CD14-positive monocyte (primary cell): ENCODE results near the gene FRS2. TPM values are rescaled to one million over a fixed set of nuclear protein-coding genes. Genes with fewer than 3 reads are reported as not detected.

ENCODE experiments used
- DNase-seq, 3 donors: peaks; one replicate each; pipeline ENCODE4 v3.0.0-alpha.2; 2011 to 2022
- H2AFZ ChIP-seq: 2 replicates; pipeline ENCODE4 v1.6.0; 2012; ENCODE audit warnings: mild to moderate bottlenecking, low read depth, low read length, inconsistent platforms; ENCODE audit not compliant: insufficient read depth, poor library complexity, severe bottlenecking
- H3K27ac ChIP-seq, 2 donors: 1 replicate in 1 of 2; 2 replicates in 1 of 2; pipeline ENCODE4 v1.5.1; 2012 to 2013; ENCODE audit warnings: low read length in 2 of 2, control low read depth in 1 of 2, inconsistent platforms in 1 of 2, low read depth in 1 of 2, mild to moderate bottlenecking in 1 of 2
- H3K27me3 ChIP-seq, 2 donors: one replicate each; pipeline versions ENCODE4 v1.6.0 to v1.6.1; 2011 to 2013; ENCODE audit warnings: low read length in 2 of 2; ENCODE audit not compliant: control insufficient read depth in 2 of 2, insufficient read depth in 2 of 2
- H3K36me3 ChIP-seq, 2 donors: replicated peaks in 1 of 2; 1 replicate in 1 of 2; 2 replicates in 1 of 2; pipeline versions ENCODE4 v1.5.1 to v1.6.1; 2012 to 2013; ENCODE audit warnings: low read length in 2 of 2, control low read depth in 1 of 2, inconsistent platforms in 1 of 2, mild to moderate bottlenecking in 1 of 2; ENCODE audit not compliant: insufficient read depth in 2 of 2, control insufficient read depth in 1 of 2
- H3K4me1 ChIP-seq, 2 donors: 1 replicate in 1 of 2; 2 replicates in 1 of 2; pipeline versions ENCODE4 v1.5.1 to v1.6.1; 2012 to 2013; ENCODE audit warnings: low read length in 2 of 2, control low read depth in 1 of 2, inconsistent platforms in 1 of 2, mild to moderate bottlenecking in 1 of 2, moderate library complexity in 1 of 2; ENCODE audit not compliant: insufficient read depth in 2 of 2, control insufficient read depth in 1 of 2
- H3K4me2 ChIP-seq: replicated peaks from 2 replicates; pipeline ENCODE3; 2012; ENCODE audit warnings: low read length, moderate library complexity, mild to moderate bottlenecking; ENCODE audit not compliant: poor library complexity, severe bottlenecking; ENCODE audit errors: extremely low read depth
- H3K4me3 ChIP-seq, 3 experiments: fragments of 200-600 bp in 1 of 3; sonication (generic) in 1 of 3; replicated peaks in 1 of 3; 1 replicate in 2 of 3; 2 replicates in 1 of 3; pipeline ENCODE4 v1.5.1; 2011 to 2013; ENCODE audit warnings: low read length in 3 of 3, mild to moderate bottlenecking in 3 of 3, control low read depth in 2 of 3, low read depth in 2 of 3, inconsistent platforms in 1 of 3, moderate library complexity in 1 of 3
- H3K79me2 ChIP-seq: 2 replicates; pipeline ENCODE4 v1.6.0; 2012; ENCODE audit warnings: mild to moderate bottlenecking, control low read depth, inconsistent platforms, low read length, moderate library complexity; ENCODE audit not compliant: insufficient read depth
- H3K9ac ChIP-seq: 2 replicates; pipeline ENCODE4 v1.6.0; 2017; ENCODE audit warnings: low read length, mild to moderate bottlenecking; ENCODE audit not compliant: insufficient read depth, poor library complexity, severe bottlenecking
- H3K9me3 ChIP-seq, 2 donors: replicated peaks in 1 of 2; 1 replicate in 1 of 2; 2 replicates in 1 of 2; pipeline versions ENCODE4 v1.5.1 to v1.6.1; 2012 to 2013; ENCODE audit warnings: low read length in 2 of 2, control low read depth in 1 of 2; ENCODE audit not compliant: control insufficient read depth in 1 of 2, insufficient read depth in 1 of 2
- H4K20me1 ChIP-seq: 2 replicates; pipeline ENCODE4 v1.6.0; 2012; ENCODE audit warnings: mild to moderate bottlenecking, low read length, control low read depth, moderate library complexity; ENCODE audit not compliant: insufficient read depth
- H3K27ac Mint-ChIP-seq, 7 donors: one replicate each; pipeline ENCODE4 v1.8.0; 2020; ENCODE audit warnings: mild to moderate bottlenecking in 7 of 7, mixed read lengths in 7 of 7, moderate library complexity in 6 of 7, inconsistent platforms in 2 of 7
- H3K27me3 Mint-ChIP-seq, 3 donors: one replicate each; pipeline ENCODE4 v1.8.0; 2021 to 2022; ENCODE audit warnings: low read depth in 3 of 3, mild to moderate bottlenecking in 3 of 3, mixed read lengths in 3 of 3, moderate library complexity in 3 of 3, inconsistent platforms in 1 of 3
- H3K36me3 Mint-ChIP-seq, 2 donors: one replicate each; pipeline ENCODE4 v1.8.0; 2020; ENCODE audit warnings: mixed read lengths in 2 of 2, inconsistent platforms in 1 of 2, mild to moderate bottlenecking in 1 of 2
- H3K4me1 Mint-ChIP-seq: one replicate; pipeline ENCODE4 v1.8.0; 2020; ENCODE audit warnings: mild to moderate bottlenecking, mixed read lengths
- H3K4me3 Mint-ChIP-seq, 2 donors: one replicate each; pipeline ENCODE4 v1.8.0; 2020; ENCODE audit warnings: mild to moderate bottlenecking in 2 of 2, mixed read lengths in 2 of 2, moderate library complexity in 1 of 2
- H3K9me3 Mint-ChIP-seq, 7 donors: one replicate each; pipeline ENCODE4 v1.8.0; 2020 to 2022; ENCODE audit warnings: mixed read lengths in 7 of 7, mild to moderate bottlenecking in 6 of 7, moderate library complexity in 6 of 7, inconsistent platforms in 2 of 7
- WGBS: methylation state at CpG from one replicate; pipeline ENCODE4 v1.1.5; 2013; ENCODE audit warnings: missing lambda C conversion rate; ENCODE audit not compliant: insufficient coverage; 5-methylcytosine and 5-hydroxymethylcytosine counted together
- intact Hi-C, 2 donors: fragments of 100-400 bp; cut with micrococcal nuclease; formaldehyde crosslinking; loops; one replicate each; pipeline versions ENCODE4 v1.15.0 to v1.15.1; 2023
- polyA plus RNA-seq, 3 donors: library from polyadenylated mRNA; depleted of rRNA in 1 of 3; unstranded in 2 of 3; stranded (reverse) in 1 of 3; fragments of 300-500 nt in 2 of 3; fragments of >200 nt in 1 of 3; fragmentation: Illumina TruSeq in 2 of 3; gene quantifications; 1 replicate in 2 of 3; 2 replicates in 1 of 3; pipeline ENCODE4 v1.2.3, GENCODE V29; 2012 to 2021
- TF ChIP-seq, protein P1 (sequence below): fragments of 200-600 bp; IDR thresholded peaks from one replicate; pipeline ENCODE4 v1.8.0; 2022; ENCODE audit warnings: antibody characterized with exemption, mild to moderate bottlenecking

The FRS2 gene
- polyA plus RNA-seq, 3 donors = 6.8 to 13.6 (median 13.0) TPM

DNA sequence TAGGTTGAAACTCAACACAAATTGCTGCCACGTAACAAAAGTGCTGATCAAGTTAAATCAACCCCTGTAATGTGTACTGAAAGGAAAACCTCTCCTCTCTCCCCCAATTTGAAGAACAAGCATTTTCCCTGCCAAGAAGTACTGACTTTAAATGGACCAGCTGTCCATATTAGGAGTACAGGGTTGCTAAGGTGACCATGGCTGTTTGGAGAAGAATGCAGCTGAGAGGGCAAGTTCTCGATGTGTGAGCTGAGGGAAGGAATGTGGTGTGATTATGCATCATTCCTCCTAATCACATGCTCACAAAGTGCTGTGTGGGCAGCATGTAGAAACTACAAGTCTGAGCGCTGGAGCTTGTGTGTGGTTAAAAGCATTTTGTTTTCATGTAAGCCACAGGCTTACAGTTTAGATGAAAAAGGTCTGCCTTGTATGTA, 64.2 kb downstream of the FRS2 start:
- Histone ChIP-seq H3K4me1 (no peaks in the 10 kb centered on the region), H4K20me1 (peaks cover 27% of the 10 kb centered on the region), H3K9me3 (no peaks in the 10 kb centered on the region), H3K4me3 (no peak overlapping the region), H2AFZ (no peak overlapping the region), H3K4me2 (no peak overlapping the region), H3K27me3 (no peaks in the 10 kb centered on the region), H3K36me3 (peaks cover 15 to 25% of the 10 kb centered on the region in 2 donors), H3K27ac (no peak overlapping the region), H3K79me2 (peaks cover 9% of the 10 kb centered on the region), H3K9ac (no peak overlapping the region)
- 100% methylated on average over 1 of the region's 3 CpGs for WGBS
- H3K27me3 Mint-ChIP-seq = no peaks in the 10 kb centered on the region
- H3K36me3 Mint-ChIP-seq = peaks cover 27 to 50% of the 10 kb centered on the region in 2 donors
- no peak overlapping the region for H3K27ac Mint-ChIP-seq
- H3K4me1 Mint-ChIP-seq = no peaks in the 10 kb centered on the region
- TF ChIP-seq, protein P1, sequence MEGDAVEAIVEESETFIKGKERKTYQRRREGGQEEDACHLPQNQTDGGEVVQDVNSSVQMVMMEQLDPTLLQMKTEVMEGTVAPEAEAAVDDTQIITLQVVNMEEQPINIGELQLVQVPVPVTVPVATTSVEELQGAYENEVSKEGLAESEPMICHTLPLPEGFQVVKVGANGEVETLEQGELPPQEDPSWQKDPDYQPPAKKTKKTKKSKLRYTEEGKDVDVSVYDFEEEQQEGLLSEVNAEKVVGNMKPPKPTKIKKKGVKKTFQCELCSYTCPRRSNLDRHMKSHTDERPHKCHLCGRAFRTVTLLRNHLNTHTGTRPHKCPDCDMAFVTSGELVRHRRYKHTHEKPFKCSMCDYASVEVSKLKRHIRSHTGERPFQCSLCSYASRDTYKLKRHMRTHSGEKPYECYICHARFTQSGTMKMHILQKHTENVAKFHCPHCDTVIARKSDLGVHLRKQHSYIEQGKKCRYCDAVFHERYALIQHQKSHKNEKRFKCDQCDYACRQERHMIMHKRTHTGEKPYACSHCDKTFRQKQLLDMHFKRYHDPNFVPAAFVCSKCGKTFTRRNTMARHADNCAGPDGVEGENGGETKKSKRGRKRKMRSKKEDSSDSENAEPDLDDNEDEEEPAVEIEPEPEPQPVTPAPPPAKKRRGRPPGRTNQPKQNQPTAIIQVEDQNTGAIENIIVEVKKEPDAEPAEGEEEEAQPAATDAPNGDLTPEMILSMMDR = no peak
- no peak for DNase-seq
- H3K4me3 Mint-ChIP-seq = no peak overlapping the region
- no peaks in the 10 kb centered on the region for H3K9me3 Mint-ChIP-seq
- intact Hi-C loops = no loop called here

DNA sequence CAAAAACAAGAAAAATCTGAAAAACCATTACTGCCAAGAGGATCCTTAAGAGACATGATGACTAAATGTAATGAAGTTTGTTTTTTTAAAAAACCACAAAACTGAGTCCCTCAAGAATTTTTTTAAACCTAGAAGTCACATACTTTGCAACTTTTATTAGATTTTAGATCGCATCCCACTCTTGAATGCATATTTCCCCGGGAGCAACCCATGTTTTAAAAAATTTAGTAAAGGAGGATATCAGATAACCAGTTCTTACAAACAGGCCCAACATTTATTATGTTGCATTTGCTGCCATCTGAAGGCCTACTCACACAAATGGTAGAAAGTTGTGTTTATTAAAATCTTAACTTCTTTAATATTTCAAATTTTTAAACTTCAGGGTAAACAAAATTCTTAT, 70.8 kb downstream of the FRS2 start:
- no peaks in the 10 kb centered on the region for H3K4me1 Mint-ChIP-seq

More for the DNA sequence above, 70.8 kb downstream of the FRS2 start:
- H3K36me3 ChIP-seq = peaks cover 10 to 30% of the 10 kb centered on the region in 2 donors
- DNase-seq = no peak
- H3K4me1 ChIP-seq = no peaks in the 10 kb centered on the region
- intact Hi-C loops = no loop called here
- Mint-ChIP-seq H3K9me3 (peaks cover 8 to 20% (median 17%) of the 10 kb centered on the region in 7 donors), H3K27ac (peak overlapping the region in 1 of 7 donors; percentile 57), H3K4me3 (no peak overlapping the region), H3K36me3 (peaks cover 27 to 45% of the 10 kb centered on the region in 2 donors), H3K27me3 (no peaks in the 10 kb centered on the region)
- peaks cover 4 to 13% of the 10 kb centered on the region in 2 donors for H3K9me3 ChIP-seq
- no peak overlapping the region for H3K4me3 ChIP-seq
- no peak overlapping the region for H3K4me2 ChIP-seq
- H4K20me1 ChIP-seq = peaks cover 4% of the 10 kb centered on the region
- H3K9ac ChIP-seq = no peak overlapping the region
- H2AFZ ChIP-seq = no peak overlapping the region
- WGBS = no CpG with 5 or more reads among the region's 2 CpGs
- no peak overlapping the region for H3K27ac ChIP-seq
- H3K79me2 ChIP-seq = peaks cover 3% of the 10 kb centered on the region
- TF ChIP-seq, protein P1 = no peak
- H3K27me3 ChIP-seq = no peaks in the 10 kb centered on the region
